Measurements from ENCODE around the gene EPS8L3. TPM values are rescaled to one million over a fixed set of nuclear protein-coding genes. Genes with fewer than 3 reads are reported as not detected.

EPS8L3 gene
- total RNA-seq, 1 experiment from 2014 or later: 0.17 TPM

DNA sequence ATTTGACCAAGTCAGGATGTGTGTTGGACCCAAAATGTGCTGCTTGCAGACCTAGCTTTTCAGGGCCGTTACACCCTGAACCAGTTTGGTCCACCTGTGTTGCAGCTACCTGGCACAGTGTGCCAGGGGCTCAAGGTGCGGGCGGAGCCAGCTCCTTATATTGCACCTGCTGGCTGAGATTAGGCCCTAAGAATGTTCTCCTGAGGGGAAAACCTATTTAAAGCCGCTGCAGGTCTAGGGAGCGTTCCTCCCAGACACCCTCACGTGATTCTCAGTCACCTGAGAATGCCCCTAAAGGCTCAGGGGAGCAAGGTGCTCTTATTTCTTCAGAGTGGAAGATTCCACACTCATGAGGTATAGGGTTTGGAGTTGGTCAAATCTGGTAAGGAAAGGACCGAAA lies 34.9 kb downstream of the EPS8L3 start:
- ATAC-seq: no peak
- H3K9me3 Mint-ChIP-seq: peaks cover 31% of the 10 kb centered on the region
- DNase-seq (ENCODE audit: low spot score): no peak
- peaks cover 23% of the 10 kb centered on the region for H3K36me3 Mint-ChIP-seq
- H3K4me1 Mint-ChIP-seq: peaks cover 13% of the 10 kb centered on the region
- ChIA-PET CTCF (interaction anchor here (1.0 to 2.1 kb wide), 2 partner anchors 89 to 256 kb away, joined by 3 to 7 read pairs; partner anchors contain the start of gene AHCYL1), POLR2A (no interaction called here)
- TF ChIP-seq EMX1 (CRISPR knock-in tag; IDR thresholded peaks at IDR 0.05): no peak
- no peak for TF ChIP-seq KAT7 (CRISPR knock-in tag; IDR thresholded peaks at IDR 0.05; ENCODE audit: borderline replicate concordance)
- TF ChIP-seq ARID4B (CRISPR knock-in tag; IDR thresholded peaks at IDR 0.05; ENCODE audit: borderline replicate concordance): no peak
- no peak for TF ChIP-seq NFYB (CRISPR knock-in tag; conservative IDR thresholded peaks at IDR 0.05; ENCODE audit: low read depth)
- no peak for TF ChIP-seq RELA (CRISPR knock-in tag; IDR thresholded peaks at IDR 0.05; ENCODE audit: borderline replicate concordance)
- no peak overlapping the region for H3K4me3 Mint-ChIP-seq
- H3K27ac Mint-ChIP-seq: no peak overlapping the region
- peaks cover 39% of the 10 kb centered on the region for H3K27me3 Mint-ChIP-seq (ENCODE audit: low read depth)

DNA sequence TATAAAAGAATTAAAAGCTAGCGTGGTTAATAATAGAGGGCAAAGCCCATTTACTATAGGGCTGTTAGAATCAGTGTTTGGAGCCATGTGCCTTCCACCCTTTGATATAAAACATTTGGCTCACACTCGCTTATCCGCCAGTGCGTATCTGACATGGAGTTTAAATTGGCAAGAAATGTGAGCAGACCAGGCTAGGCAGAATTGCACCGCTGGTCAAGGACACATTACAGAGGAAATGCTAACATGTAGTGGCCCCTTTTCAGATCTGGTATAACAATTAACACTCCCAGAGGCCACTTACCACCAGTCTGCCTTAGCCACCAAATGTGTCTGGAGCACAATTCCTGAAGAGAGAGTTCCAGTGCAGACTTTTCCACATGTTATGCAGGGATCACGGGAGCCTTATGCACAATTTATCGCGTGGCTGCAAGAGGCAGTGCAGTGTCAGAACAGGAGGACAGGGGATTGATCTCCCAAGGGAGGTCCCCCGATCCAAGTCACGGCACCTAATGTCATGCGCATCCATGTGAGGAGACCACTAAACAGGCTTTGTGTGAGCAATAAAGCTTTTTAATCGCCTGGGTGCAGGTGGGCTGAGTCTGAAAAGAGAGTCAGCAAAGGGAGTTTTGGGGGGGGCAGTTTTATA lies 36.9 kb downstream of the EPS8L3 start:
- peaks cover 13% of the 10 kb centered on the region for H3K4me1 Mint-ChIP-seq
- H3K9me3 Mint-ChIP-seq: peaks cover 31% of the 10 kb centered on the region
- H3K27me3 Mint-ChIP-seq (ENCODE audit: low read depth): peaks cover 31% of the 10 kb centered on the region
- DNase-seq (ENCODE audit: low spot score) (no peak), ATAC-seq (no peak)
- POLR2A ChIA-PET: no interaction called here
- H3K27ac Mint-ChIP-seq: no peak overlapping the region
- H3K4me3 Mint-ChIP-seq: no peak overlapping the region
- CTCF ChIA-PET: interaction anchor here (0.5 kb wide), 1 partner anchor 97 kb away, joined by 5 read pairs; no protein-coding TSS in a partner anchor
- H3K36me3 Mint-ChIP-seq: peaks cover 21% of the 10 kb centered on the region
- no peak for TF ChIP-seq PRDM15 (CRISPR knock-in tag; IDR thresholded peaks at IDR 0.05)
- TF ChIP-seq, protein P1, sequence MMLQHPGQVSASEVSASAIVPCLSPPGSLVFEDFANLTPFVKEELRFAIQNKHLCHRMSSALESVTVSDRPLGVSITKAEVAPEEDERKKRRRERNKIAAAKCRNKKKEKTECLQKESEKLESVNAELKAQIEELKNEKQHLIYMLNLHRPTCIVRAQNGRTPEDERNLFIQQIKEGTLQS (CRISPR knock-in tag; conservative IDR thresholded peaks at IDR 0.05): no peak
- TF ChIP-seq ZNF512 (CRISPR knock-in tag; IDR thresholded peaks at IDR 0.05; ENCODE audit: borderline replicate concordance): no peak
- no peak for TF ChIP-seq SMAD3 (CRISPR knock-in tag; IDR thresholded peaks at IDR 0.05; ENCODE audit: borderline replicate concordance)
- TF ChIP-seq, protein P2, sequence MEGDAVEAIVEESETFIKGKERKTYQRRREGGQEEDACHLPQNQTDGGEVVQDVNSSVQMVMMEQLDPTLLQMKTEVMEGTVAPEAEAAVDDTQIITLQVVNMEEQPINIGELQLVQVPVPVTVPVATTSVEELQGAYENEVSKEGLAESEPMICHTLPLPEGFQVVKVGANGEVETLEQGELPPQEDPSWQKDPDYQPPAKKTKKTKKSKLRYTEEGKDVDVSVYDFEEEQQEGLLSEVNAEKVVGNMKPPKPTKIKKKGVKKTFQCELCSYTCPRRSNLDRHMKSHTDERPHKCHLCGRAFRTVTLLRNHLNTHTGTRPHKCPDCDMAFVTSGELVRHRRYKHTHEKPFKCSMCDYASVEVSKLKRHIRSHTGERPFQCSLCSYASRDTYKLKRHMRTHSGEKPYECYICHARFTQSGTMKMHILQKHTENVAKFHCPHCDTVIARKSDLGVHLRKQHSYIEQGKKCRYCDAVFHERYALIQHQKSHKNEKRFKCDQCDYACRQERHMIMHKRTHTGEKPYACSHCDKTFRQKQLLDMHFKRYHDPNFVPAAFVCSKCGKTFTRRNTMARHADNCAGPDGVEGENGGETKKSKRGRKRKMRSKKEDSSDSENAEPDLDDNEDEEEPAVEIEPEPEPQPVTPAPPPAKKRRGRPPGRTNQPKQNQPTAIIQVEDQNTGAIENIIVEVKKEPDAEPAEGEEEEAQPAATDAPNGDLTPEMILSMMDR (IDR thresholded peaks at IDR 0.05): no peak
- no peak for TF ChIP-seq FOXP1 (CRISPR knock-in tag; IDR thresholded peaks at IDR 0.05; ENCODE audit: borderline replicate concordance)
- no peak for TF ChIP-seq ESRRA (CRISPR knock-in tag; IDR thresholded peaks at IDR 0.05; ENCODE audit: borderline replicate concordance)
- no peak for TF ChIP-seq RELA (CRISPR knock-in tag; IDR thresholded peaks at IDR 0.05; ENCODE audit: borderline replicate concordance)
- TF ChIP-seq NFATC4 (CRISPR knock-in tag; IDR thresholded peaks at IDR 0.05): no peak
- no peak for TF ChIP-seq ZNF121 (CRISPR knock-in tag; IDR thresholded peaks at IDR 0.05)
- no peak for TF ChIP-seq AFF4 (CRISPR knock-in tag; IDR thresholded peaks at IDR 0.05; ENCODE audit: borderline replicate concordance)
- TF ChIP-seq MYBL2 (CRISPR knock-in tag; IDR thresholded peaks at IDR 0.05): no peak
- TF ChIP-seq PRRX2 (CRISPR knock-in tag; IDR thresholded peaks at IDR 0.05): no peak
- no peak for TF ChIP-seq JAZF1 (CRISPR knock-in tag; IDR thresholded peaks at IDR 0.05)
